Adrenal gland (tissue), 5 donors: ENCODE data around the gene CD81.

ENCODE experiments used
- CTCF ChIP-seq, 6 experiments: fragments of 450-650 bp in 4 of 6; fragments of 200-600 bp in 2 of 6; sonication (generic) in 1 of 6; IDR thresholded peaks; 1 replicate in 5 of 6; 2 replicates in 1 of 6; pipeline versions ENCODE4 v1.5.1 to v1.8.0; 2016 to 2021; ENCODE audit warnings: antibody characterized with exemption in 6 of 6, mild to moderate bottlenecking in 2 of 6, moderate library complexity in 1 of 6
- POLR2A ChIP-seq, 2 donors: fragments of 450-650 bp; IDR thresholded peaks; one replicate each; pipeline ENCODE4 v1.6.1; 2017; ENCODE audit warnings: antibody characterized with exemption in 2 of 2, mild to moderate bottlenecking in 2 of 2, moderate library complexity in 1 of 2
- donor health status: DM: no; HTN: no; CAD: no.

- TF ChIP-seq CTCF (IDR thresholded peaks at IDR 0.05) (no peak), POLR2A (IDR thresholded peaks at IDR 0.05) (no peak)
These were observed 56.9 kb downstream of the CD81 start for GRCh38 chr11:2434008-2434407.
